ENCODE data around the gene EVC. TPM values are rescaled to one million over a fixed set of nuclear protein-coding genes. Genes with fewer than 3 reads are reported as not detected.
A peak's percentile ranks its signal among the peaks of the same experiment; 100 is the strongest.

EVC gene
- total RNA-seq, 1 donor from 2014 or later: 126 TPM

DNA sequence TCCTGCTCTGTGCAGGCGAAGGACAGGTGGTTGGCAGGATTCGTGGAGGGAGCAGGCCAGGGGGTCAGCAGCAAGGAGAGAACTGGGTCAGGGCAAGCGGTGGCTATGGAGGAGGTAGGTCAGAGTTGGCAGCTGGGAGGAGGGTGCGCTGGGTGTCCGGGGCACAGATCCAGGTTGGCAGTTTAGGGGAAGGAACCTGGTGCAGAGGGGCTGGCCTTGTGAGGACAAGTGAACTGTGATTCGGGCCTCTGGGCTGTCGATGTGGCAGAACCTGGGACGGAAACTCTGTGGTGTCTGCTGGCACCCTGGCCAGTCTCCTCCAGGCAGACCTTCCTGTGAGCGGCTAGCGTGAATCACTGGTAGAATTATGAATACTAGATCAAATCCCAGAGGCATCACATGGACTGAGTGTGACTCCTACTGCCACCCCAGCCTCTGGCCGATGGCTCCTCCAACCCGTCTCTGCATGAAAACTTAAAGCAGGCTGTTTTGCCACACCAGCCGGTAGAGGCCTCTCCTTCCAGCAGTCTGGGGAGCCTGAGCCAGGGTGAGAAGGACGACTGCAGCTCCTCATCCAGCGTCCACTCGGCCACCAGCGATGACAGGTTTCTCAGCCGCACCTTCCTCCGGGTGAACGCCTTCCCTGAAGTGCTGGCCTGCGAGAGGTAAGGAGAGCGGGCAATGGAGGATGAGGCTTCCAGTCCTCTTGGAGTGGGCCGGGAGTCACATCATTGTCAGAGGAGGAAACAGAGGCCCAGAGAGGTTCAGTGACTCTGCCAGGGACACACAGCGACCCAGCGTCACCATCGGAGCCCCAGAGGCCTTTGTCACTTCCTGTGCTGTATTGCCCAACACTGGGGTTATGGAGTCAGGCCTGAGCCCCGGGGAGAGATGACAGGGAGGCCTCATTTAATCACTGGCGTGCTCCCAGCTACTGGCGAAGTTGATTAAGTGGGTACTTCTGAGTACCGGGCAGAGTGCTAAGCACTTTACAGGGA lies 20.3 kb downstream of the EVC start:
- DNase-seq (ENCODE audit: low read depth): no peak

- DNase-seq (ENCODE audit: low read depth): no peak
These were observed 21.2 kb downstream of the EVC start for GRCh38 chr4:5732158-5732557.

DNA sequence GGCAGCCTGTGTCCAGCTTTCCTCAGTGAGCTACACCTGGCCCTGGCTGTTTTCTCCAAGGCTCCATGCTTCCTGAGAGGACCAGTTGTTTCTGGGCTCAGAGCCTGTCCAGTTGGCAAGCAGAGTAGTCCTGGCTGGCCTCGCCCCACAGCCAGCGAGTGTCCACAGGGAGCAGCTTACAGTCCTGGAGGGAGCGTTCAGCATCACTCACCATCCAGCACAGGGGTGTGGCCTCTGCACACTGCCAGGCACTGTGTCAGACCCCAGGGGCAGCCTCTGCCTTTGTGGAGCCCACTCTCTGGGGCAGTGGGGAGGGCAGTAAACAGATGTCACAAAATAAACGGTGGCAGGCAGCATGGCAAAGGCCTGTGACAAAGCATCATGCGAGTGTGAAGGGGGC lies 23.9 kb downstream of the EVC start:
- DNase-seq (ENCODE audit: low read depth): no peak

DNA sequence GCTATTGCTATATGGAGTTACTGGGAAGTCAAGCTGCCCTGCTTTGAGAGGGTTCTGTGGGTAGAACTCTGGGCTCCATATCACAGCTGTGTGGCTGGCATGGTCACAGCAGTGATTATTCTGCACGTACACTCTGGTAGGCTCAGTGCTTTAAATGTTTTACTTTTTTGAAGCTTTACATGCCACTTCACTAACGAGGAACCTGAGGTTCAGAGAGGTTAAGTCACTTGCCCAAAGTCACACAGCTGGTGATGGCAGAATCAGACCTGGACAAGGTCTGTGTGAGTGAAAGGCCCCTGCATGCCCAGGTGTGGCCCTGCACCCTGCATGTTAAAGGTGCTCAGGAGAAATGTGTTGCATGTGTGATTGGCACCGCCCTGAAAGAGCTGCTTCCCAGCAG lies 24.5 kb downstream of the EVC start:
- no peak for DNase-seq (ENCODE audit: low read depth)

DNA sequence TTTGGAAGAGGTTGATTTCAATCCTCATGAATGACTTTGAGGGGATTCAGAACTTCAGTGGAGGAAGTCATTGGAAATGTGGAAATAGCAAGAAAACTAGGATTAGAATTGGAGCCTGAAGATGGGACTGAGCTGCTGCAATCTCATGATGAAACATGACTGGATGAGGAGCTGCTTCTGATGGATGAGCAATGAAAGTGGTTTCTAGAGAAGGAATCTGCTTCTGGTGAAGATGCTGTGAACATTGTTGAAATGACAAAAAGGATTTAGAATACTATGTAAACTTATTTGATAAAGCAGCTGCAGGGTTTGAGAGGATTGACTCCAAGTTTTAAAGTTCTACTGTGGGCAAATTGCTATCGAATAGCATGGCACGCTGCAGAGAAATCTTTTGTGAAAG lies 27.1 kb downstream of the EVC start:
- no peak for DNase-seq (ENCODE audit: low read depth)

DNA sequence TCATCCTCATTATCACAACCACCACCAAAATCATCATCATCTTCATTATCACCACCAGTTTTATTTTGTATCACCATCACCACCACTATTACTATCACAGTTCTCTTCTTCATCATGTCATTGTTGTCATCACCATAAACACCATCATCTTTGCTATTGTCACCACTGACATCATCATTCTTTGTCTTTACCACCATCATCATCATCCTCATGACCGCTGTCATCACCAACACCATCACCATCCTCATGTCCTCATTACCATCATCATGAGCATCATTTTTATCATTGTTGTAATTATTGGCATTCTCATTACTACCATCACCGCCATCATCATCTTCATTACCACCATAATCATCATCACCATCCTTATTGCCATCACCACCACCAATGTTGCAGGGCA lies 31.4 kb downstream of the EVC start:
- DNase-seq (ENCODE audit: low read depth): no peak

GRCh38 chr4:5742968-5743367 lies 32.0 kb downstream of the EVC start:
- no peak for DNase-seq (ENCODE audit: low read depth)

- no peak for DNase-seq (ENCODE audit: low read depth)
These were observed 35.2 kb downstream of the EVC start for GRCh38 chr4:5746250-5746649.

GRCh38 chr4:5746829-5747737 lies 36.1 kb downstream of the EVC start:
- DNase-seq (ENCODE audit: low read depth): peak; percentile 76

DNA sequence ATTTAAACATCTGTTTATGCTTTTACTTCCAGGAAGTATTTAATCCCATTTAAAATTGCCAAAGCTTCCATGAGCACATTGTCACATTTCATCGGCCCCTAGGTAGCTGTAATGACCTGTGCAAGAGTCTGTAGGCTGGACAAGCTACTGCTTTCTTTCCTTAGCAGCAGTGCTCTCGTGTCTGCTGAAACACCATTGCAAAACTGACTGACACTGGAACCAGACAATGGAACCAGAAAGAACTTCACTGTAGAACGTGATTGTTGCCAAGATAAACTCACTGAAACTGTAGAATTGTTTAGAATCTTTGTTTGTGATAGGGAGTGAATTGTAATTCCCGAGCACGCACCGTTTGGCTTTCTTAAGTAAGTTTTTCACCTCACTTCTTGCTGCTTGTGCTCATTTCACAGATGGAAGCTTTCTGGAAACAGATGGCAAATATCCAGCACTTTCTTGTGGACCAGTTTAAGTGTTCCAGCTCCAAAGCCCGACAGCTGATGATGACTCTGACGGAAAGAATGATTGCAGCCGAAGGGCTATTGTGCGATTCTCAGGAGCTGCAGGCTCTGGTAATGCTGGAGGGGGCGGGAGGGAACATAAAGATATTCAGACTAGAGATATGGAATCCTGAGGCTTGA lies 36.9 kb downstream of the EVC start:
- peak; percentile 88 for DNase-seq (ENCODE audit: low read depth)

GRCh38 chr4:5749568-5749967 lies 38.6 kb downstream of the EVC start:
- no peak for DNase-seq (ENCODE audit: low read depth)

DNA sequence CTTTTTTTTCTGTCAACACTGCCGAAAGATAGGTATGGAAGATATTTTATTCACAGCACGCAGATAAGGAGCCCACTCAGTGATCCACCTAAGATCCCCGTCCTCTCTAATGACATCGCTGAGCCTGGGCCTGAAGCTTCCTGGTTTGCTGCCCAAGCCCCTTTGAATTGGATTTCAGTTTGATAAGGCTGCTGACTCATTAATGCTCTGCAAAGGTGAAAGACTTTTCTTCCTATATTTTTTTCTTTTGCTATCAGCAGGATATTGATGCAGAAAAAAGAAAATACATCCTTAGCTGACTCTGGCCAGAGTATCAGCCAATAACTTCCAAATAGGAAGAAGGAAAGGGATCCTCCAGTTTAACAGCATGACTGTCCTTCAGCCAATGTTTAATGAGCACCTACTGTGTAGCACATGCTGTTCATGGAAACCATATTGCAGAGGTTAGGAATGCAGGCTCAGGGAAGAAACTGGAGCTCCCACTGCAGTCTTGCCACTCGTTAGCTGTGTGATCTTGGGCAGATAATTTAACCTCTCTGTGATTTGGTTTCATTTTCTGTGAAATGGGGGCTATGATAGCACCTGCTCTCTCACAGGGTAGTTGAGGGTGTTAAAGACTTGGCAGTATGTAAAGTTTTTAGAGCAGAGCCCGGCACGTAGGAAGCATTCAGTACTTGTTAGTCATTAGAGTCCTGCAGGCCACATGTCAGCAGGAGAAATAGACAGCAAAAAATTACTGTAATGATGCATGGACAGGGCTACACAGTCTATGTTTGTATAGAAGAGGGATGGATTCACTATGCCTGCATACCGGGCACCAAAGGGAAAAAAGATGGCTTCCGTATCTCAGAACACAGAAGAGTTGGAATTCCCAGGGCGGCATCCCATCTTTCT lies 39.3 kb downstream of the EVC start:
- peak; percentile 44 for DNase-seq (ENCODE audit: low read depth)

GRCh38 chr4:5750946-5751665 lies 40.1 kb downstream of the EVC start:
- DNase-seq (ENCODE audit: low read depth): peak; percentile 92

DNA sequence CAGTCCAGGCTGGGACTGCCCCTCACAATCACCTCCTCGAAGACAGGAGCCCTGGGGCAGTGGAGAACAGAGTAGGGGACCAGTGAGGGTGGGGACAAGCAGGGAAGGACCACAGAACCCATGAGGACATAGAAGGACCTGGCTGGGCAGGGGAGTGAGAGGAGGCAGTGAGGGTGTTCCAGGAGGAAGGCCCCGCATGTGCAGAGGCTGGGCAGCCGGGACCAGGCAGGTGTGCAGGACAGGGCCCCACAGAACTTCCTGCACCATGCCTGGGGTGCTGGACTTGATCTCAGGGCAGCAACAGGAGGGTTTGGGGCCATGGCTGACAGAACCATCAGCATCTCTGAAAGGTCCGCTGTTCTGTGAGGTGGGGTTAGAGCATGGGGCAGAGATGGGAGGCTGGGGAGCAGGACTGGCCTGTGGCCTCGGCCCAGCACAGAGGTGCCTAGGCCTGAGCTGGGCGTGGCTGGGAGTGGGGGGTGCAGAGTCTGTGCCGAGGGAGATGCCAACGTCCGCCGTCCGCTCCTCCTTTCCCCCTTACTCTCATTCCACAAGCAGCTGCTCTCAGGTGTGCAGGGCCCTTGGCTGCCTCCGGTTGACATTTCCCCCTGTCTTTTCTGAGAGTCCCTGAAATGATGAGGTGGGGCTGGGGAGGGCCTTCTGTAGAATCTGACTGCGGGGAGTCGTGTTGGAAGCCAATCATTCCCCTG lies 40.8 kb downstream of the EVC start:
- no peak for DNase-seq (ENCODE audit: low read depth)

GRCh38 chr4:5752376-5753184 lies 41.6 kb downstream of the EVC start:
- peak; percentile 57 for DNase-seq (ENCODE audit: low read depth)

DNA sequence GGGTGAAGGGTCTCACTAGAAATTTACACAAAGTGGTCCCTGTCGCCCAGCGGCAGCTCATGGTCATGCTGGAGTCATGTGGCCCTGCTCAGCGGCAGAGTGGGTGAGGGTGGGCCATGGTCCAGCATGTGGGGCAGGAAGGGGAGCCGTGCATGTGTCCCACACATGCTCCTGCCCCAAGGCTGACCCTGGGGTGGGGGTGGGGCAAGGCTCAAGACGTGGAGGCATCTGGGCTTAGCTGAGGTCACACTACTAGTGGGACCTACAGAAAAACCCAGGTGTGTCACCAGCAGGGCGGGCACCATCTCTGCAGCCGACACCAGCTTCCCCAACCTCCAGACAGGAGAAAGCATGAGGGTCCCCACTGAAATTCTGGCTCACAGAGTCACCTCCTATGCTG lies 42.4 kb downstream of the EVC start:
- DNase-seq (ENCODE audit: low read depth): no peak

DNA sequence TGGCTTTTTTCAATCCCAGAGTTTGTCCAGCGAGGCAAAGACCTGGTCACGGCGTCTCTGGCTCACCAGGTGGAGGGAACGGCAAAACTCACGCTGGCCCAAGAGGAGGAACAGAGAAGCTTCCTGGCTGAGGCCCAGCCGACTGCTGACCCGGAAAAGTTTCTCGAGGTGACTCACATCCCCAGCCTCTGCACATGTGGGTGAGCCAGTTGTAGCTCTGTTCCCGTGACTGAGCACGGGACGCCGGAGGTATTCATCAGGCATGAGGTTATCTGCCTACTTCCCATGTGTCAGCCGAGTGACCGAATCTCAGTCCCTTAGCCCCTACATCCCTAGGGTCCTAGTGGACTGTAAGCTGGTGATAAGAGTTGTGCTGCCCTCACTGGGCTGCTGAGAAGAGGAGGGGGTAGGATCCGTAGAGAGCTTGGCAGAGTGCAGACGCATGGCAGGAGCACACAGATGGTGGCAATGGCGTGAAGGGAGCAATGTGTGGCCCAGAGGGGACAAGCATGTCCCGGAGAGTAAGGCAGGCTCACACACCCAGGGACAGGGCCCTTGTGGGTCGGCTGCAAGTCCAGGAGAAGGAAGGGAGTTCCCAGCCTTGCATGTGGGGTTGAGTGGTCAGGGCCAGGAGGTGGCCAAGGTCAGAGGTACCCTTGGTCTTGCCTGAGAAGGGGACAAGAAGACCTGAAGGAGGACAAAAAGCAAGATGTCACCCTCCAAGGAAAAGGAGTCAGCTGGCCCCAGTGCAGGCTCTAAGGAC lies 42.9 kb downstream of the EVC start:
- peak; percentile 95 for DNase-seq (ENCODE audit: low read depth)

DNA sequence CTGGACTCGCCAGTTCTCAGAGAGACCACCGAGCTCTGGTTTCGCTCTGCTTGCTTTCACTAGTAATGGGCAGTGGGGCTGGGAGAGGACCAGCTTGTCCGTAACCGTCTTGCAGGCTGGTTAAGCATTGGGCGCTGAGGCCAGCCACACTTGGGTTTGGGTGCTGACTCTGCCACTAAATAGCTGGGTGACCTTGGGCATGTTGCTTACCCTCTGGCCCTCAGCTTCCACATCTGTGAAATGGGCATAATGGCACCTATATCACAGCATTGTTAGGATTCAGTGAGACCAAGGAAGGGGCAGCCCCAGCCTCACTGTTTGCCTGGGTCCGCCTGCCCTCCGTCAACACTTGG lies 43.5 kb downstream of the EVC start:
- no peak for DNase-seq (ENCODE audit: low read depth)

Measured in renal cortical epithelial cell (primary cell).